SK-N-SH treated with all-trans-retinoic acid at 6 μM for 48 hours (cell line): Measurements from ENCODE around the gene PRDM11.

Experiments
- ATAC-seq: fragments of 200-7000 bp; cut with Tn5 transposase; 3 replicates; pipeline ENCODE4 v1.9.1; 2020; ENCODE audit warnings: mild to moderate bottlenecking, moderate library complexity
- ARNTL ChIP-seq: fragments of 450-650 bp; formaldehyde crosslinking; IDR thresholded peaks from 2 replicates; pipeline ENCODE4 v1.5.0; 2020; ENCODE audit warnings: low read depth, mild to moderate bottlenecking, moderate library complexity, borderline replicate concordance
- BACH2 ChIP-seq: fragments of 250-450 bp; sonication (Bioruptor Pico); IDR thresholded peaks from 2 replicates; pipeline ENCODE4 v1.9.0; 2021; ENCODE audit warnings: mild to moderate bottlenecking, borderline replicate concordance
- CSDC2 ChIP-seq: fragments of 250-450 bp; sonication (Bioruptor Pico); IDR thresholded peaks from 2 replicates; pipeline ENCODE4 v1.5.0; 2020; ENCODE audit warnings: mild to moderate bottlenecking, moderate library complexity
- ESRRG ChIP-seq: fragments of 250-450 bp; sonication (Bioruptor Pico); IDR thresholded peaks from 2 replicates; pipeline ENCODE4 v1.6.1; 2021; ENCODE audit warnings: mild to moderate bottlenecking
- GLIS3 ChIP-seq: fragments of 250-450 bp; sonication (Bioruptor Pico); IDR thresholded peaks from 2 replicates; pipeline ENCODE4 v1.5.0; 2020; ENCODE audit warnings: mild to moderate bottlenecking, moderate library complexity
- ISL1 ChIP-seq: fragments of 250-450 bp; sonication (Bioruptor Pico); IDR thresholded peaks from 2 replicates; pipeline ENCODE4 v2.1.2; 2022; ENCODE audit warnings: mild to moderate bottlenecking, moderate library complexity
- OSR1 ChIP-seq: fragments of 250-450 bp; sonication (Bioruptor Pico); IDR thresholded peaks from 2 replicates; pipeline ENCODE4 v1.8.0; 2022; ENCODE audit warnings: moderate library complexity, mild to moderate bottlenecking, inconsistent platforms
- PATZ1 ChIP-seq: fragments of 250-450 bp; sonication (Bioruptor Pico); IDR thresholded peaks from 2 replicates; pipeline ENCODE4 v1.8.0; 2020; ENCODE audit warnings: mild to moderate bottlenecking, moderate library complexity, borderline replicate concordance
- PPARA ChIP-seq: fragments of 250-450 bp; sonication (Bioruptor Pico); IDR thresholded peaks from 2 replicates; pipeline ENCODE4 v1.5.0; 2020; ENCODE audit warnings: mild to moderate bottlenecking, borderline replicate concordance
- RARB ChIP-seq: fragments of 250-450 bp; sonication (Bioruptor Pico); IDR thresholded peaks from 2 replicates; pipeline ENCODE4 v1.8.0; 2021; ENCODE audit warnings: mild to moderate bottlenecking, moderate library complexity
- TCF4 ChIP-seq: fragments of 250-450 bp; sonication (Bioruptor Pico); IDR thresholded peaks from 2 replicates; pipeline ENCODE4 v1.8.0; 2021; ENCODE audit warnings: mild to moderate bottlenecking, moderate library complexity, borderline replicate concordance
- TOX ChIP-seq: fragments of 250-450 bp; sonication (Bioruptor Pico); IDR thresholded peaks from 2 replicates; pipeline ENCODE4 v1.8.0; 2021; ENCODE audit warnings: mild to moderate bottlenecking, moderate library complexity, borderline replicate concordance
- TSHZ2 ChIP-seq: fragments of 250-450 bp; sonication (Bioruptor Pico); IDR thresholded peaks from 2 replicates; pipeline ENCODE4 v1.5.0; 2020; ENCODE audit warnings: mild to moderate bottlenecking, moderate library complexity
- ZC3H10 ChIP-seq: fragments of 250-450 bp; sonication (Bioruptor Pico); IDR thresholded peaks from 2 replicates; pipeline ENCODE4 v1.5.1; 2021; ENCODE audit warnings: mild to moderate bottlenecking, moderate library complexity
- ZFP3 ChIP-seq: fragments of 250-450 bp; sonication (Bioruptor Pico); IDR thresholded peaks from 2 replicates; pipeline ENCODE4 v1.5.0; 2020; ENCODE audit warnings: mild to moderate bottlenecking, moderate library complexity
- ZFP30 ChIP-seq: fragments of 450-650 bp; formaldehyde crosslinking; IDR thresholded peaks from 2 replicates; pipeline ENCODE4 v1.5.0; 2022; ENCODE audit warnings: mild to moderate bottlenecking, moderate library complexity
- ZNF565 ChIP-seq: fragments of 450-650 bp; formaldehyde crosslinking; conservative IDR thresholded peaks from 2 replicates; pipeline ENCODE4 v1.5.0; 2020; ENCODE audit warnings: low read depth, mild to moderate bottlenecking, moderate library complexity
- ZNF70 ChIP-seq: fragments of 450-650 bp; formaldehyde crosslinking; IDR thresholded peaks from 2 replicates; pipeline ENCODE4 v1.5.0; 2020; ENCODE audit warnings: mild to moderate bottlenecking, moderate library complexity
- ZNF8 ChIP-seq: fragments of 450-650 bp; formaldehyde crosslinking; IDR thresholded peaks from 2 replicates; pipeline ENCODE4 v1.5.0; 2020; ENCODE audit warnings: mild to moderate bottlenecking, moderate library complexity
- TF ChIP-seq, protein P1 (sequence below): fragments of 250-450 bp; sonication (Bioruptor Pico); IDR thresholded peaks from 2 replicates; pipeline ENCODE4 v1.8.0; 2021; ENCODE audit warnings: low read depth, mild to moderate bottlenecking, moderate library complexity, borderline replicate concordance
- TF ChIP-seq, protein P2 (sequence below): fragments of 250-450 bp; sonication (Bioruptor Pico); IDR thresholded peaks from 2 replicates; pipeline ENCODE4 v1.5.1; 2020; ENCODE audit warnings: low read depth, mild to moderate bottlenecking, moderate library complexity

PRDM11 gene

DNA sequence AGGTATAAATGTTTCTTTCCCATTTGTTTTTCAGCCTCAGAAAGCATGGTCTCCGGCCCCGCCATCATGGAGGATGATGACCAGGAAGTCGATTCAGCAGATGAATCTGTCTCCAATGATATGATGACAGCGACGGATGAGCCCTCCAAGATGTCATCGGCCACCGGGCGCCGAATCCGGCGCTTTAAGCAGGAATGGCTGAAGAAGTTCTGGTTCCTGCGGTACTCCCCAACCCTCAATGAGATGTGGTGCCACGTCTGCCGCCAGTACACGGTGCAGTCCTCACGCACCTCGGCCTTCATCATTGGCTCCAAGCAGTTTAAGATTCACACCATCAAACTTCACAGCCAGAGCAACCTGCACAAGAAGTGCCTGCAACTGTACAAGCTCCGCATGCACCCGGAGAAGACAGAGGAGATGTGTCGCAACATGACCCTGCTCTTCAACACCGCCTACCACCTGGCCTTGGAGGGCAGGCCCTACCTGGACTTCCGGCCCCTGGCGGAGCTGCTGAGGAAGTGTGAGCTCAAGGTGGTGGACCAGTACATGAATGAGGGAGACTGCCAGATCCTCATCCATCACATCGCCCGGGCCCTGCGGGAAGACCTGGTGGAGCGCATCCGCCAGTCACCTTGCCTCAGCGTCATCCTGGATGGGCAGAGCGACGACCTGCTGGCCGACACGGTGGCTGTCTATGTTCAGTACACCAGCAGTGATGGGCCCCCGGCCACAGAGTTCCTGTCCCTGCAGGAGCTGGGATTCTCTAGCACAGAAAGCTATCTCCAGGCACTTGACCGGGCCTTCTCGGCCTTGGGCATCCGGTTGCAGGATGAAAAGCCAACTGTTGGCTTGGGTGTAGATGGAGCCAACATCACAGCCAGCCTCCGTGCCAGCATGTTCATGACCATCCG, 79.8 kb downstream of the PRDM11 start:
- no peak for ATAC-seq
- no peak for TF ChIP-seq ISL1 (CRISPR knock-in tag)
- TF ChIP-seq ESRRG (CRISPR knock-in tag), result no peak
- TF ChIP-seq ZFP3, result no peak
- TF ChIP-seq ZNF8 (CRISPR knock-in tag), result no peak
- TF ChIP-seq BACH2 (CRISPR knock-in tag), result no peak
- TF ChIP-seq ZC3H10, result no peak
- TF ChIP-seq PATZ1, result no peak
- no peak for TF ChIP-seq ZNF70 (CRISPR knock-in tag)
- TF ChIP-seq TCF4 (CRISPR knock-in tag), result no peak
- TF ChIP-seq ZNF565 (CRISPR knock-in tag), result no peak
- TF ChIP-seq RARB (CRISPR knock-in tag), result no peak
- TF ChIP-seq ARNTL (CRISPR knock-in tag), result no peak
- TF ChIP-seq TSHZ2 (CRISPR knock-in tag), result no peak
- TF ChIP-seq TOX (CRISPR knock-in tag), result no peak
- no peak for TF ChIP-seq GLIS3 (CRISPR knock-in tag)
- no peak for TF ChIP-seq OSR1
- TF ChIP-seq, protein P1, sequence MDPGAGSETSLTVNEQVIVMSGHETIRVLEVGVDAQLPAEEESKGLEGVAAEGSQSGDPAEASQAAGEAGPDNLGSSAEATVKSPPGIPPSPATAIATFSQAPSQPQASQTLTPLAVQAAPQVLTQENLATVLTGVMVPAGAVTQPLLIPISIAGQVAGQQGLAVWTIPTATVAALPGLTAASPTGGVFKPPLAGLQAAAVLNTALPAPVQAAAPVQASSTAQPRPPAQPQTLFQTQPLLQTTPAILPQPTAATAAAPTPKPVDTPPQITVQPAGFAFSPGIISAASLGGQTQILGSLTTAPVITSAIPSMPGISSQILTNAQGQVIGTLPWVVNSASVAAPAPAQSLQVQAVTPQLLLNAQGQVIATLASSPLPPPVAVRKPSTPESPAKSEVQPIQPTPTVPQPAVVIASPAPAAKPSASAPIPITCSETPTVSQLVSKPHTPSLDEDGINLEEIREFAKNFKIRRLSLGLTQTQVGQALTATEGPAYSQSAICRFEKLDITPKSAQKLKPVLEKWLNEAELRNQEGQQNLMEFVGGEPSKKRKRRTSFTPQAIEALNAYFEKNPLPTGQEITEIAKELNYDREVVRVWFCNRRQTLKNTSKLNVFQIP, result no peak
- TF ChIP-seq, protein P2, sequence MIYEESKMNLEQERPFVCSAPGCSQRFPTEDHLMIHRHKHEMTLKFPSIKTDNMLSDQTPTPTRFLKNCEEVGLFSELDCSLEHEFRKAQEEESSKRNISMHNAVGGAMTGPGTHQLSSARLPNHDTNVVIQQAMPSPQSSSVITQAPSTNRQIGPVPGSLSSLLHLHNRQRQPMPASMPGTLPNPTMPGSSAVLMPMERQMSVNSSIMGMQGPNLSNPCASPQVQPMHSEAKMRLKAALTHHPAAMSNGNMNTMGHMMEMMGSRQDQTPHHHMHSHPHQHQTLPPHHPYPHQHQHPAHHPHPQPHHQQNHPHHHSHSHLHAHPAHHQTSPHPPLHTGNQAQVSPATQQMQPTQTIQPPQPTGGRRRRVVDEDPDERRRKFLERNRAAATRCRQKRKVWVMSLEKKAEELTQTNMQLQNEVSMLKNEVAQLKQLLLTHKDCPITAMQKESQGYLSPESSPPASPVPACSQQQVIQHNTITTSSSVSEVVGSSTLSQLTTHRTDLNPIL (CRISPR knock-in tag), result no peak
- no peak for TF ChIP-seq PPARA (CRISPR knock-in tag)
- TF ChIP-seq, all 23 proteins: peak for 0

- TF ChIP-seq PPARA (CRISPR knock-in tag) (no peak), BACH2 (CRISPR knock-in tag) (no peak)
- ATAC-seq, result no peak
Observed at GRCh38 chr11:45226901-45227300, 80.5 kb downstream of the PRDM11 start.

DNA sequence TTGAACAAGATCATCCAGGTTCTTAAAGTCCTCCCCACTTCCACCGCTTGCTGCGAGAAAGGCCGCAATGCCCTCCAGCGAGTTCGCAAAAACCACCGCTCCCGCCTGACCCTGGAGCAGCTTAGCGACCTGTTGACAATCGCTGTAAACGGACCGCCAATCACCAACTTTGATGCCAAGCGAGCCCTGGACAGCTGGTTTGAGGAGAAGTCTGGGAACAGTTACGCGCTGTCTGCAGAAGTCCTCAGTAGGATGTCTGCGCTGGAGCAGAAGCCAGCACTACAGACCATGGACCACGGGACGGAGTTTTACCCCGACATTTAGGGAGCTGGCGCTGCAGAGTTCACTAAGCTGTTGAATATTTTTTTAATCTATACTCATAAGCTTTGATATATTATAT, 81.4 kb downstream of the PRDM11 start:
- TF ChIP-seq PPARA (CRISPR knock-in tag) (no peak), OSR1 (no peak), PATZ1 (no peak), ARNTL (CRISPR knock-in tag) (no peak), ZC3H10 (no peak), ZNF565 (CRISPR knock-in tag) (no peak), TCF4 (CRISPR knock-in tag) (no peak), BACH2 (CRISPR knock-in tag) (no peak), CSDC2 (CRISPR knock-in tag) (no peak), TOX (CRISPR knock-in tag) (no peak), ZNF8 (CRISPR knock-in tag) (no peak), ISL1 (CRISPR knock-in tag) (no peak), RARB (CRISPR knock-in tag) (no peak), GLIS3 (CRISPR knock-in tag) (no peak), ESRRG (CRISPR knock-in tag) (no peak), ZFP3 (no peak), ZFP30 (CRISPR knock-in tag) (no peak)
- TF ChIP-seq, protein P1, result no peak
- ATAC-seq, result no peak
